PC-9 (cell line): ENCODE data around the gene RING1. TPM values are rescaled to one million over a fixed set of nuclear protein-coding genes. Genes with fewer than 3 reads are reported as not detected.

Experiments
- BruUV-seq: library from RNA; stranded (reverse); fragments of 400-500 nt; replicated peaks from 2 replicates; lab custom pipeline; 2021; lab: Mats Ljungman, UMichigan
- CTCF ChIA-PET: fragments of 300-600 bp; sonication (Branson Sonifier 250); formaldehyde crosslinking; loops from one replicate; lab custom pipeline; 2022; ENCODE audit warnings: antibody characterized with exemption; lab: Charles Lee
- POLR2A ChIA-PET: fragments of 300-600 bp; sonication (Branson Sonifier 250); formaldehyde crosslinking; loops from one replicate; lab custom pipeline; 2022; ENCODE audit warnings: antibody characterized with exemption; ENCODE audit not compliant: unreplicated experiment; lab: Charles Lee
- DNase-seq, 2 experiments: peaks; one replicate each; pipeline versions ENCODE4 v3.0.0 to v3.0.0-alpha.2; 2015 to 2022; ENCODE audit warnings: mixed read lengths in 1 of 2
- H2AFZ ChIP-seq: fragments of 200-600 bp; sonication (generic); 2 replicates; pipeline ENCODE4 v1.8.1; 2017; ENCODE audit warnings: antibody characterized with exemption
- H3F3A ChIP-seq: fragments of 200-600 bp; sonication (generic); 2 replicates; pipeline ENCODE4 v1.8.1; 2017; ENCODE audit warnings: antibody characterized with exemption, mild to moderate bottlenecking, low read depth; ENCODE audit not compliant: insufficient read depth
- H3K27ac ChIP-seq: fragments of 200-600 bp; sonication (generic); 2 replicates; pipeline ENCODE4 v1.6.1; 2016; ENCODE audit warnings: mixed run types
- H3K27me3 ChIP-seq: fragments of 200-600 bp; sonication (generic); 2 replicates; pipeline ENCODE4 v1.6.1; 2016; ENCODE audit warnings: low read depth, mixed run types; ENCODE audit not compliant: insufficient read depth
- H3K36me3 ChIP-seq: fragments of 200-600 bp; sonication (generic); 2 replicates; pipeline ENCODE4 v1.6.1; 2016; ENCODE audit warnings: low read depth, mixed run types
- H3K4me1 ChIP-seq: fragments of 200-600 bp; sonication (generic); replicated peaks from 2 replicates; pipeline ENCODE4 v1.6.1; 2016; ENCODE audit warnings: mixed run types; ENCODE audit not compliant: insufficient read depth
- H3K4me2 ChIP-seq: fragments of 200-600 bp; sonication (generic); 2 replicates; pipeline ENCODE4 v1.6.1; 2017; ENCODE audit warnings: mixed run types
- H3K4me3 ChIP-seq: fragments of 200-600 bp; sonication (generic); 2 replicates; pipeline ENCODE4 v1.6.1; 2016; ENCODE audit warnings: mixed run types
- H3K79me2 ChIP-seq: fragments of 200-600 bp; sonication (generic); 2 replicates; pipeline ENCODE4 v1.6.1; 2017; ENCODE audit warnings: low read depth, mixed run types
- H3K9me2 ChIP-seq: fragments of 200-600 bp; sonication (generic); 2 replicates; pipeline ENCODE4 v1.8.1; 2017; ENCODE audit warnings: mild to moderate bottlenecking; ENCODE audit not compliant: insufficient read depth
- H3K9me3 ChIP-seq: fragments of 200-600 bp; sonication (generic); 2 replicates; pipeline ENCODE4 v1.8.1; 2016; ENCODE audit warnings: low read depth; ENCODE audit not compliant: insufficient read depth
- H4K20me1 ChIP-seq: fragments of 200-600 bp; sonication (generic); 2 replicates; pipeline ENCODE4 v1.8.1; 2017; ENCODE audit not compliant: insufficient read depth
- EZH2 ChIP-seq: fragments of 200-600 bp; sonication (generic); IDR thresholded peaks from 2 replicates; pipeline ENCODE4 v1.8.0; 2017; ENCODE audit warnings: antibody characterized with exemption, low read depth
- intact Hi-C: fragments of 100-400 bp; cut with micrococcal nuclease; formaldehyde crosslinking; loops from one replicate; pipeline ENCODE4 v1.10.0; 2022; ENCODE audit not compliant: unreplicated experiment
- total RNA-seq: library from RNA; stranded (reverse); gene quantifications from 2 replicates; pipeline ENCODE4 v1.2.3, GENCODE V29; 2021
- TF ChIP-seq, protein P1 (sequence below): fragments of 200-600 bp; sonication (generic); conservative IDR thresholded peaks from 2 replicates; pipeline ENCODE4 v1.6.1; 2017; ENCODE audit warnings: mixed run types, antibody characterized with exemption, mild to moderate bottlenecking, moderate library complexity

RING1 gene
- total RNA-seq, 1 experiment from 2014 or later, result 18.9 TPM

DNA sequence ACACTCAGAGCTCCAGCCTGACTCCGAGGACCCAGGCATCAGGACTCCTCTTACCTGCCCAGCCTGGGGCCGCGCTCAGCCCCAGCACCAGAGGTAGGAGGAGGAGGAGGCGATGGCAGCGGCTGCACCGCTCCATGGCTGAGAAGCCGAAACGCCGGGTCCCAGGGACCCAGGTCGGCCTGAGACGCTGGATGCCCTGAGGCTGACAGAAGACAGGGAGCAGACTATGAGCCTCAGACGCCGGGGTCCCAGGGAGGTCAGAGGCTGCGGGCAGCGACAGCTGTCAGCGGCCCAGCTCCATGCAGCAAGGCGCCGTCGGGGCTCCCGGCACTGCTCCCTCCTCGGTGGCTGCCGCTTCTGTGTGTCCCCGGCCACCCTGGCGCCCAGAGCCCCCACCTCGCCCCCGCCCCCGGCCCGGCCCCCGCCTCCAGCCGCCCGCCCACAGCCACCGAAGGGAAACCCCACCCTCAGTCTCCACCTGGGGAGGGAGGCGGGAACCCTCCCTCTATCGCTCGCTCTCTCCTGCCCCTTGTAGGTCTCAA is 16.1 kb upstream of the RING1 start, which contains the start of gene COL11A2:
Gene COL11A2, minus strand, starts transcription at position 363 of the 542 bp plus-strand sequence. Its CDS starts 227 bp downstream, at position 136.
- H4K20me1 ChIP-seq, result peaks cover 4% of the 10 kb centered on the region; the same call in 1 of the 2 replicates
- H3K79me2 ChIP-seq, result 0 out of 2 replicates have a peak, but pooled peaks cover 2% of the 10 kb centered on the region
- ChIA-PET CTCF (interaction anchor here (0.5 kb wide), 1 partner anchor 347 kb away, joined by 13 read pairs; no protein-coding TSS in a partner anchor), POLR2A (no interaction called here)
- H3K9me3 ChIP-seq, result no peaks in the 10 kb centered on the region
- intact Hi-C loops, result no loop called here
- peaks cover 4% of the 10 kb centered on the region; the same call in 1 of the 2 replicates for H3F3A ChIP-seq
- DNase-seq, result no peak
- BruUV-seq, result no TSS peak
- no peak within 1 kb of the TSS for H3K27ac ChIP-seq
- H2AFZ ChIP-seq, result no peak within 1 kb of the TSS
- H3K4me1 ChIP-seq, result no peaks in the 10 kb centered on the region
- H3K36me3 ChIP-seq, result peaks cover 7% of the 10 kb centered on the region; the same call in 1 of the 2 replicates
- H3K4me3 ChIP-seq, result no peak within 1 kb of the TSS
- H3K4me2 ChIP-seq, result no peak within 1 kb of the TSS
- TF ChIP-seq EZH2, result no peak
- H3K27me3 ChIP-seq, result no peaks in the 10 kb centered on the region
- H3K9me2 ChIP-seq, result no peaks in the 10 kb centered on the region

DNA sequence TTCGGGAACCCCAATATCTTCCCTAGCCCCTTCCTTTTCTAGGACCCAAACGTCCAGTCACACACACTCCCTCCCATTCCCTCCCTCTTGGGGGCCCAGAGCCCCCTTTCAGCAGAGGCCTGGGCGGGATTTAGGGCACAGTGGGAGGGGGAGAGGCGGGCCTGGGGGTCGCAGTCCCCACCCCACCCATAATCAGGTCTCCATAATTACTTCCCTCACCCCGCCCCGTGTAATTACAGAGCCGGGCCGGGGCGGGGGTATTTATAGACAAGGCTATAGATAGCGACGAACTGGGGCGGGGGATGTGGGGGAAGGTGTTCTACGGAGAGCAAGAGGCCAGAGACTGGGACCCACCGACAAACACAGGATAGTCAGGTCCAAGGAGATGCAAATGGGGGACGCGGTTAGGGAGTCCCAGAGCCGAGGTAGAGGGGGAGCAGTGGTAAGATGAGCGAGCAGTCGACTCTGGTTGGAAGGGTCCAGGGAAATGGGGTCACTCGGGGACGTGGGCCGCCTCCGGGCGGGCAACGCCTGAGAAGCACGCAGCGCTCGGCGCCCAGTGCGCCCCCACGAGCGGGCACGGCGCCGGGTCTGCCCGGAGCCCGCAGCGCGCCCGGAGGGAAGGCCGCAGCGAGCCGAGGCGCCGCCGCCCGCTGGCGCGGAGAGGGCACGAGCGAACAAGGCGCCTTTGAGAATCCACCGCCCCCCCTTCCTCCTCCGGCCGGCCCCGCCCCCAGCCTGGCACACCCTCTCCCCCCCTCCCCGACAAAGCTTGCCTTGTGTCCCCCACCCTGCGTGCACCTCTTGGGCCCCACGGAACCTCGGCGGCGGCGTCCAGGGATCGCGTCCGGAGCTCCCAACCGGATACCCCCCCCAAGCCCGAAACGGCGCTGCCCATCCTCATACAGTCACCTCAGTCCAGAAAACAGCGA is 15.4 kb upstream of the RING1 start:
- BruUV-seq, result no TSS peak
- Histone ChIP-seq H3K4me2 (no peak overlapping the region), H3K27ac (no peak overlapping the region), H3K4me3 (no peak overlapping the region), H3K9me2 (no peaks in the 10 kb centered on the region), H3K79me2 (peaks cover 6% of the 10 kb centered on the region; the same call in 1 of the 2 replicates), H3F3A (peaks cover 8% of the 10 kb centered on the region; the same call in 1 of the 2 replicates), H3K9me3 (no peaks in the 10 kb centered on the region), H3K4me1 (no peaks in the 10 kb centered on the region), H3K27me3 (no peaks in the 10 kb centered on the region), H2AFZ (no peak overlapping the region), H3K36me3 (peaks cover 12% of the 10 kb centered on the region; the same call in 1 of the 2 replicates), H4K20me1 (peaks cover 6% of the 10 kb centered on the region; the same call in 1 of the 2 replicates)
- ChIA-PET CTCF (no interaction called here), POLR2A (no interaction called here)
- intact Hi-C loops, result no loop called here
- no peak for DNase-seq
- TF ChIP-seq EZH2, result no peak
- TF ChIP-seq, protein P1, sequence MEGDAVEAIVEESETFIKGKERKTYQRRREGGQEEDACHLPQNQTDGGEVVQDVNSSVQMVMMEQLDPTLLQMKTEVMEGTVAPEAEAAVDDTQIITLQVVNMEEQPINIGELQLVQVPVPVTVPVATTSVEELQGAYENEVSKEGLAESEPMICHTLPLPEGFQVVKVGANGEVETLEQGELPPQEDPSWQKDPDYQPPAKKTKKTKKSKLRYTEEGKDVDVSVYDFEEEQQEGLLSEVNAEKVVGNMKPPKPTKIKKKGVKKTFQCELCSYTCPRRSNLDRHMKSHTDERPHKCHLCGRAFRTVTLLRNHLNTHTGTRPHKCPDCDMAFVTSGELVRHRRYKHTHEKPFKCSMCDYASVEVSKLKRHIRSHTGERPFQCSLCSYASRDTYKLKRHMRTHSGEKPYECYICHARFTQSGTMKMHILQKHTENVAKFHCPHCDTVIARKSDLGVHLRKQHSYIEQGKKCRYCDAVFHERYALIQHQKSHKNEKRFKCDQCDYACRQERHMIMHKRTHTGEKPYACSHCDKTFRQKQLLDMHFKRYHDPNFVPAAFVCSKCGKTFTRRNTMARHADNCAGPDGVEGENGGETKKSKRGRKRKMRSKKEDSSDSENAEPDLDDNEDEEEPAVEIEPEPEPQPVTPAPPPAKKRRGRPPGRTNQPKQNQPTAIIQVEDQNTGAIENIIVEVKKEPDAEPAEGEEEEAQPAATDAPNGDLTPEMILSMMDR, result no peak

DNA sequence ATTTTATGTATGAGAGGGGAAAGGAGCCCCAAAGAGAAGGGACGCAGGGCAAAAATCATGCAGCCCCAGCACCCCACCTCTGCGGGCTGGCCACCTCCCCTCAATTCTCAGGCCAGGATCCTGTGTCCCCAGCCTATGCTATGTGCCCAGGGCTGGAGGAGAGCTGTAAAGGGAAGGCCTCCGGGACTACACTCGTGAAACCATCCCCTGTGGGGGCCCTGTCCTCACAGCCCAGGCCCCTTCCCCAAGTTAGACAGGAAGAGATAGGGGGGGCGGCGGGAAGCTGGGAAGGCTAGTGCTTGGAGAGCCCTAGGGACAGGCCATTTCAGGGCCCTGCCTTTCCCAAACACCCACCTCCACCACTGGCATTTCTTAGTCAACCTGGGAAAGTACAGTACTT is 14.7 kb upstream of the RING1 start:
- Histone ChIP-seq H3K4me1 (no peaks in the 10 kb centered on the region), H3K9me3 (no peaks in the 10 kb centered on the region), H3K9me2 (no peaks in the 10 kb centered on the region), H3K4me2 (no peak overlapping the region), H3K36me3 (peaks cover 12% of the 10 kb centered on the region; the same call in 1 of the 2 replicates), H4K20me1 (peaks cover 11% of the 10 kb centered on the region), H3K27me3 (no peaks in the 10 kb centered on the region), H3K27ac (no peak overlapping the region), H3F3A (peaks cover 9% of the 10 kb centered on the region; the same call in 1 of the 2 replicates), H3K79me2 (peaks cover 13% of the 10 kb centered on the region), H2AFZ (no peak overlapping the region), H3K4me3 (no peak overlapping the region)
- ChIA-PET CTCF (no interaction called here), POLR2A (no interaction called here)
- intact Hi-C loops, result no loop called here
- TF ChIP-seq EZH2, result no peak
- TF ChIP-seq, protein P1, result no peak
- BruUV-seq, result no TSS peak
- DNase-seq, result no peak
